K562 (cell line): Measurements from ENCODE around the gene UBALD2. TPM values are rescaled to one million over a fixed set of nuclear protein-coding genes. Genes with fewer than 3 reads are reported as not detected.

ENCODE experiments used
- BRF1 ChIP-seq: IDR thresholded peaks from 3 replicates; pipeline ENCODE4 v1.6.1; 2011; ENCODE audit warnings: borderline replicate concordance, mild to moderate bottlenecking; ENCODE audit not compliant: insufficient read length; ENCODE audit errors: extremely low read depth
- GABPA ChIP-seq: fragments of 200-800 bp; sonication (Bioruptor generic); conservative IDR thresholded peaks from 2 replicates; pipeline ENCODE4 v1.6.1; 2016; ENCODE audit warnings: low read depth, missing genetic modification characterization, missing compliant biosample characterization
- GABPB1 ChIP-seq: sonication (generic); formaldehyde crosslinking; IDR thresholded peaks from 2 replicates; pipeline ENCODE4 v1.8.0; 2022; ENCODE audit warnings: mild to moderate bottlenecking, missing genetic modification reagents
- GTF2A2 ChIP-seq: IDR thresholded peaks from 2 replicates; pipeline ENCODE4 v1.6.1; 2016; ENCODE audit warnings: mild to moderate bottlenecking, missing genetic modification characterization, missing compliant biosample characterization
- HEY1 ChIP-seq: fragments of 250-450 bp; sonication (Bioruptor Pico); IDR thresholded peaks from 2 replicates; pipeline ENCODE4 v1.5.0; 2020; ENCODE audit warnings: mild to moderate bottlenecking, moderate library complexity, borderline replicate concordance
- HSF4 ChIP-seq: fragments of 250-450 bp; sonication (Bioruptor Pico); IDR thresholded peaks from 2 replicates; pipeline ENCODE4 v2.1.2; 2022; ENCODE audit warnings: mild to moderate bottlenecking, moderate library complexity, borderline replicate concordance
- KDM1A ChIP-seq, 2 experiments: fragments of 450-650 bp; IDR thresholded peaks; 2 replicates each; pipeline ENCODE4 v1.6.1; 2016; ENCODE audit warnings: mild to moderate bottlenecking in 2 of 2
- KLF13 ChIP-seq: fragments of 450-650 bp; IDR thresholded peaks from 2 replicates; pipeline ENCODE4 v1.6.1; 2016; ENCODE audit warnings: missing genetic modification characterization, low read depth, mild to moderate bottlenecking, missing compliant biosample characterization, moderate library complexity, borderline replicate concordance
- L3MBTL2 ChIP-seq: fragments of 450-650 bp; IDR thresholded peaks from 2 replicates; pipeline ENCODE4 v1.6.1; 2016; ENCODE audit warnings: mild to moderate bottlenecking, moderate library complexity
- NFATC3 ChIP-seq: fragments of 450-650 bp; IDR thresholded peaks from 2 replicates; pipeline ENCODE4 v1.6.1; 2017; ENCODE audit warnings: mild to moderate bottlenecking
- RBM25 ChIP-seq: fragments of 200-400 bp; formaldehyde crosslinking; IDR thresholded peaks from 2 replicates; pipeline ENCODE4 v1.6.1; 2018; ENCODE audit warnings: low read length, low read depth, moderate library complexity; ENCODE audit not compliant: severe bottlenecking
- SP2 ChIP-seq: IDR thresholded peaks from 2 replicates; pipeline ENCODE4 v1.6.1; 2011; ENCODE audit warnings: mild to moderate bottlenecking, low read depth, low read length, moderate library complexity; ENCODE audit not compliant: poor library complexity, severe bottlenecking; ENCODE audit errors: extremely low read depth
- SUPT5H ChIP-seq: fragments of 450-650 bp; IDR thresholded peaks from 2 replicates; pipeline ENCODE4 v1.6.1; 2016
- TRIM28 ChIP-seq: fragments of 450-650 bp; IDR thresholded peaks from 2 replicates; pipeline ENCODE4 v1.6.1; 2017
- USF1 ChIP-seq: sonication (generic); formaldehyde crosslinking; IDR thresholded peaks from 2 replicates; pipeline ENCODE4 v1.9.0; 2022; ENCODE audit warnings: mild to moderate bottlenecking, missing genetic modification reagents
- ZBTB8A ChIP-seq: fragments of 450-650 bp; IDR thresholded peaks from 2 replicates; pipeline ENCODE4 v1.6.1; 2018; ENCODE audit warnings: mild to moderate bottlenecking, moderate library complexity; ENCODE audit not compliant: partially characterized antibody
- ZC3H4 ChIP-seq: sonication (generic); formaldehyde crosslinking; IDR thresholded peaks from 2 replicates; pipeline ENCODE4 v1.9.0; 2021; ENCODE audit warnings: missing genetic modification reagents, borderline replicate concordance
- ZNF146 ChIP-seq: IDR thresholded peaks from one replicate; pipeline ENCODE4 v1.6.1; 2018; ENCODE audit warnings: missing compliant biosample characterization; ENCODE audit not compliant: unreplicated experiment
- ZNF263 ChIP-seq: sonication (generic); formaldehyde crosslinking; IDR thresholded peaks from 2 replicates; pipeline ENCODE4 v1.8.0; 2022; ENCODE audit warnings: mild to moderate bottlenecking, missing genetic modification reagents, borderline replicate concordance
- ZNF639 ChIP-seq, 2 experiments: fragments of 200-800 bp in 1 of 2; sonication (Bioruptor generic) in 1 of 2; sonication (generic) in 1 of 2; formaldehyde crosslinking in 1 of 2; IDR thresholded peaks in 1 of 2; conservative IDR thresholded peaks in 1 of 2; 2 replicates each; pipeline versions ENCODE4 v1.5.0 to v1.6.1; 2016 to 2020; ENCODE audit warnings: missing compliant biosample characterization in 1 of 2, missing genetic modification characterization in 1 of 2, missing genetic modification reagents in 1 of 2
- ZNF668 ChIP-seq: fragments of 250-450 bp; sonication (Bioruptor Pico); IDR thresholded peaks from 2 replicates; pipeline ENCODE4 v1.8.0; 2022; ENCODE audit warnings: mild to moderate bottlenecking, inconsistent platforms
- ZNF830 ChIP-seq: fragments of 250-450 bp; sonication (Bioruptor Pico); IDR thresholded peaks from 2 replicates; pipeline ENCODE4 v1.5.0; 2021; ENCODE audit warnings: mild to moderate bottlenecking
- polyA plus RNA-seq, 8 experiments: library from polyadenylated mRNA; depleted of rRNA in 4 of 8; stranded (reverse) in 5 of 8; unstranded in 3 of 8; fragments of >200 nt; fragmentation: Nextera tagmentation in 2 of 8; fragmentation: Illumina TruSeq in 1 of 8; extraction: Ambion mirVana in 2 of 8; extraction: Trizol in 1 of 8; gene quantifications; 2 replicates each; pipeline versions ENCODE4 v1.2.1 to v1.2.3, GENCODE V29; 2011 to 2014; ENCODE audit warnings: inconsistent platforms in 1 of 8, missing spikeins in 1 of 8
- total RNA-seq, 7 experiments: library from RNA; depleted of rRNA in 6 of 7; stranded (reverse); fragments of >200 nt in 6 of 7; fragmentation: Illumina TruSeq in 2 of 7; extraction: Trizol in 2 of 7; gene quantifications; 2 replicates each; pipeline versions ENCODE4 v1.2.1 to v1.2.3, GENCODE V29; 2011 to 2021; ENCODE audit warnings: low replicate concordance in 1 of 7
- TF ChIP-seq, protein P1 (sequence below), 2 experiments: fragments of 450-650 bp in 1 of 2; IDR thresholded peaks; 2 replicates each; pipeline ENCODE4 v1.6.1; 2011 to 2017; ENCODE audit warnings: low read depth in 2 of 2, antibody characterized with exemption in 1 of 2, borderline replicate concordance in 1 of 2, low read length in 1 of 2, mild to moderate bottlenecking in 1 of 2, mixed read lengths in 1 of 2; ENCODE audit not compliant: control insufficient read depth in 1 of 2

The UBALD2 gene
- total and polyA plus RNA-seq, 9 of the 15 experiments (the other 6 are each of a cell fraction or from before 2014, with no cell fraction given): 2.3 to 94.1 (median 25.3) TPM

- TF ChIP-seq L3MBTL2: peak; percentile 80
- no peak for TF ChIP-seq ZNF668 (CRISPR knock-in tag)
- no peak for TF ChIP-seq ZNF830 (CRISPR knock-in tag)
- no peak for TF ChIP-seq KDM1A (IDR thresholded peaks at IDR 0.05)
- no peak for TF ChIP-seq HEY1
- peak; percentile 37 for TF ChIP-seq SP2
- TF ChIP-seq KLF13 (tag): 0 out of 2 replicates have a peak, but pooled peaks have one; percentile 40
- TF ChIP-seq ZBTB8A: no peak
- TF ChIP-seq, protein P1, sequence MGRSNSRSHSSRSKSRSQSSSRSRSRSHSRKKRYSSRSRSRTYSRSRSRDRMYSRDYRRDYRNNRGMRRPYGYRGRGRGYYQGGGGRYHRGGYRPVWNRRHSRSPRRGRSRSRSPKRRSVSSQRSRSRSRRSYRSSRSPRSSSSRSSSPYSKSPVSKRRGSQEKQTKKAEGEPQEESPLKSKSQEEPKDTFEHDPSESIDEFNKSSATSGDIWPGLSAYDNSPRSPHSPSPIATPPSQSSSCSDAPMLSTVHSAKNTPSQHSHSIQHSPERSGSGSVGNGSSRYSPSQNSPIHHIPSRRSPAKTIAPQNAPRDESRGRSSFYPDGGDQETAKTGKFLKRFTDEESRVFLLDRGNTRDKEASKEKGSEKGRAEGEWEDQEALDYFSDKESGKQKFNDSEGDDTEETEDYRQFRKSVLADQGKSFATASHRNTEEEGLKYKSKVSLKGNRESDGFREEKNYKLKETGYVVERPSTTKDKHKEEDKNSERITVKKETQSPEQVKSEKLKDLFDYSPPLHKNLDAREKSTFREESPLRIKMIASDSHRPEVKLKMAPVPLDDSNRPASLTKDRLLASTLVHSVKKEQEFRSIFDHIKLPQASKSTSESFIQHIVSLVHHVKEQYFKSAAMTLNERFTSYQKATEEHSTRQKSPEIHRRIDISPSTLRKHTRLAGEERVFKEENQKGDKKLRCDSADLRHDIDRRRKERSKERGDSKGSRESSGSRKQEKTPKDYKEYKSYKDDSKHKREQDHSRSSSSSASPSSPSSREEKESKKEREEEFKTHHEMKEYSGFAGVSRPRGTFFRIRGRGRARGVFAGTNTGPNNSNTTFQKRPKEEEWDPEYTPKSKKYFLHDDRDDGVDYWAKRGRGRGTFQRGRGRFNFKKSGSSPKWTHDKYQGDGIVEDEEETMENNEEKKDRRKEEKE (IDR thresholded peaks at IDR 0.05; ENCODE audit: borderline replicate concordance in 1 of 2, control insufficient read depth in 1 of 2, low read depth in 2 of 2, low read length in 1 of 2): no peak
- TF ChIP-seq ZNF263 (CRISPR knock-in tag): peak; percentile 37; the same call in 1 of the 2 replicates
- no peak for TF ChIP-seq GTF2A2 (tag)
- no peak for TF ChIP-seq HSF4 (CRISPR knock-in tag)
- no peak for TF ChIP-seq NFATC3
- TF ChIP-seq USF1 (CRISPR knock-in tag): no peak
- peak; percentile 71 for TF ChIP-seq SUPT5H
- TF ChIP-seq GABPA (tag): peak; percentile 43; the same call in 1 of the 2 replicates
- TF ChIP-seq BRF1: no peak
- TF ChIP-seq ZNF639 (CRISPR knock-in tag; conservative IDR thresholded peaks at IDR 0.05 in 1 of 2, IDR thresholded peaks at IDR 0.05 in 1 of 2): 0 out of 4 replicates have a peak, but pooled peaks of 1 of the 2 experiments have one; percentile 1
- TF ChIP-seq ZNF146 (CRISPR knock-in tag): no peak
- TF ChIP-seq TRIM28: no peak
- peak; percentile 72; the same call in 1 of the 2 replicates for TF ChIP-seq GABPB1 (CRISPR knock-in tag)
- no peak; the same call in 1 of the 2 replicates for TF ChIP-seq ZC3H4 (CRISPR knock-in tag)
- TF ChIP-seq RBM25: peak; percentile 96
Observed at GRCh38 chr17:76240461-76241203, 24.5 kb upstream of the UBALD2 start, which contains the start of gene RNF157 (continued).
